NCI-H2171 treated with DMSO at 0.1 percent for 48 hours (cell line): ENCODE results near the gene GPR18.
A peak's percentile ranks its signal among the peaks of the same experiment; 100 is the strongest.
"Not testable (repeated sequence)": the region's sequence is repeated elsewhere in the genome, so short reads cannot be mapped to it uniquely, and the experiment has no call there.

ENCODE experiments used
- DNase-seq: peaks from one replicate; lab custom pipeline; 2025; lab: John Stamatoyannopoulos, UW

The GPR18 gene

DNA sequence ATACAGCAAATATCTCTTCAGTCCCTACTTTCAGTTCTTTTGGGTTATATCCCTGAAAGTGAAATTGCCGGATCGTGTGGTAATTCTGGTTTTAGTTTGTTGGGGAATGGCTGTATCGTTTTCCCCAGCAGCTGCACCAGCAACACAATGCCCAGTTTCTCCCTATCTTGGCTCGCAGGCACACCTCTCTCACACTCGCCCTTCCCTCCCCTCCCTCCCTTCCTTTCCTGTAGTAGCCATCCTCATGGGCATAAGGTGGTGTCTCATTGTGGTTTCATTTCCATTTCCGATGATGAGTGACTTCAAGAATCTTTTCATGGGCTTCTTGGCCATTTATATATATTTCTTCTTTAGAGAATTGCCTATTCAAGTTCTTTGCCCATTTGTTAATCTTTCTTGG is 8.6 kb upstream of the GPR18 start:
- DNase-seq, result no peak

DNA sequence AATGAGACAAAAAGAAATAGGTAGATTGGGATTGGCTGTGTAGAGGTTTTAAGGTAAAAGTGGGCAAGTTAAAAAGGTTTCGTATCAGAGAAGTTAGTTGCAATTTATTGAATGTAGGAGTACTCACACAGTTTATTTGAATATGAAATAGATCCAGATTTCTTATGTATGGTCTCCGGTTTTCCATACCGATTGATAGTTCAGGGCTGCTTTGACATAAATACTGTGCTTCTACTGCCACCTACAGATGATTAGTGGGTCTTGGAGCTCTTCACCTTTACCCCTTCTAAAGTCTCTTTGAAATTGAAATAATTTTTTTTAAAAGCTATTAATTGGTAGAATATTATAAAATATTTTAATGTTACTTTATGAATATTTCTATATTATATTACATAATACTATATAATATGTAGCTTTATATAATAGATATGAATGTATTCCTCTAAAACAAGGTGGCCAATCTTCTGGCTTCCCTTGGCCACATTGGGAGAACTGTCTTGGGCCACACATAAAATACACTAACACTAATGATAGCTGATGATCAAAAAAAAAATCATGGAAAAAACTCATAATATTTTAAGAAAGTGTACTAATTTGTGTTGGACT is 7.7 kb upstream of the GPR18 start:
- DNase-seq, result peak; percentile 64

DNA sequence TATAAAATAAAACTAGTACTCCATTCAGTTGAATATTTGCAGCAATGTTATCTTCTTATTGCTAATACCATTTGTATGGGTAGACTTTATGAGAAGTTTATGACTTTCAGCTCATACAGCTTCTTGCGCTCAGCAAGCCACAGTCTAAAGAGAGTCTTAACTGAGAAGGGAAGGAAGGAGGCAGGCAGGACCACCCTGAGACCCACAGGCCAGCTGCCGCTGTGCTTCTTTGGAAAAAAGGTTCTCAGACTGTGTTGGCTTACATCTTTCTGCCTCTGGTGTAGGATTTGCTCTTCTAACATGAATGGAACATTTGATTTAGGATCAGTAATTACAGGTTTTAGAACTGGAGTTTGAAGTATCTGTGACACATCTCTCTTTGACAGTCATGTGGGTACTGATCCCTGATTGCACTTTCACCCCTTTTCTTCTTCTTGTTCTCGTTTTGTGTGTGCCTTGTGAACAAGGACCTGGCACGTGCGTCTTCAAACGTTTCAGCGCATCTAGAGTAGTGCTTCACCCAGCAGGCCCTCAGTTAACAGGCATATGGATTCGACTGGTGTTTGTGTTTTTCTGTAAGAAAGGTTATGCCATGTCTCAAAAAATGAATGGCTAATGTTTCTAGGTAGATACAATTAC is 7.1 kb upstream of the GPR18 start:
- no peak for DNase-seq

DNA sequence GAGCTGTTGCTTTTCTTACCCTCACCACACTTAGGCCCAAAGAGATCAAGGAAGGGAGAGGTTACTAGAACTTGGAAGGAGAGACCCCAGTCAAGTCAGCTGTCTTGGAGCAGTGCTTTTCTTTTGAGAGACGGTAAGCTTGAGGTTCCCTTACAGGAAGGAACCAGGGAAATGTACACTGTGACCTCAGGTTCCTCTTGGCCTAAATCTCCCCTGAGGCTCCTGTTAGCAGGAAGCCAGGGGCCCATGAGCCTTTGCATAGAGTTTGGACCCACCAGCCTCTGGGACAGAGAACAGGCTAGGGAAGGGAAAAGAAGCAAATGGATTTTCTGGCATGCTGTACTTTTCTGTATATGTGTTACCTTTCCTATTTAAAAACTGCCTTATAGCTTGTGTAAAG is 5.9 kb upstream of the GPR18 start:
- DNase-seq, result no peak

DNA sequence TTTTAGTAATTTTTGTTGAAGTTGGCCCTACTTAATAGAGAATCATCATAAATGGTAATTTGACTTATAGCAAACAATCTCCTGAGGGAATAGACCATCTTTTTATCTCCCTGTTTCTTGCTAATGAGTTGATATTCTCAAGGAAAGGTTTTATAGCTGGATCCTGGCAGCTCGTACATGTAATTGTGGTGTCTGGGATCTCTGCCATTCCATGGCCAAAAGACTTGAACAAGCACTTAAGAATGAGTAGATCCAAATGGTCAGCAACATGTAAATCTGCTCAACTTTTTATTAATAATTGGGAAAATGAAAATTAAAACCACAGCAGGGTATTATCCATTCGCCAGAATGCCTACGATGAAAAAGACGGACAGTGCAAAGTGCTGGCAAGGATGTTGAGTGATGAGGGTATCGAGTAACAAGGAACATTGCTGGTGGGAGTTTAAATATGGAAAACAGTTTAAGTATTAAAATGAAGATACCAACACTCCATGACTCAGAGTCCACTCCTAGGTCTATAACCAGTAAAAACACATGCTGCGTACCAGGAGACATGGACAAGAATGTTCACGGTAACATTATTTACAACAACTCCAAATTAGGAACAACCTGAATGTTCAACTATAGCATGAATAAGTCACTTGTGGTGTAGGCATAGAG is 5.1 kb upstream of the GPR18 start:
- DNase-seq, result no peak

DNA sequence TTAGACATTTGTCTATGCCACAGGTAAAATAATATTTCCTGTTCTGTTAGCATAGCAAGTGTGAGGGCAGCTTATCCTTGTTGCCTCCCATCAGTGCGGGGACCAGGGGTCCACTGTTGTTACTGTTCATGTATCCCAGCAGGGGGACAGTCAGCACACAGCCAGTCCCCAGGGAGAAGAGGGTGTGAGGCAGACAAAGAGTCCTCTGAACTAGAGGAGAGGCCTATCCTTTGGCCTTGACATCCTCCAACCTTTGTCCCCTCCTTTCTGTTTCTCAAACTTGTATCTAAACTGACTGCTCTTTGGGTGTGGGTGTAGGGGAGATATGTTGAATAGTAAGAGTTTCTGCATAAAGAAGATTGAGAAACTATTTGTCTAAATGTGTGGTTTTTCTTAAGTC is 2.9 kb upstream of the GPR18 start:
- DNase-seq, result no peak

DNA sequence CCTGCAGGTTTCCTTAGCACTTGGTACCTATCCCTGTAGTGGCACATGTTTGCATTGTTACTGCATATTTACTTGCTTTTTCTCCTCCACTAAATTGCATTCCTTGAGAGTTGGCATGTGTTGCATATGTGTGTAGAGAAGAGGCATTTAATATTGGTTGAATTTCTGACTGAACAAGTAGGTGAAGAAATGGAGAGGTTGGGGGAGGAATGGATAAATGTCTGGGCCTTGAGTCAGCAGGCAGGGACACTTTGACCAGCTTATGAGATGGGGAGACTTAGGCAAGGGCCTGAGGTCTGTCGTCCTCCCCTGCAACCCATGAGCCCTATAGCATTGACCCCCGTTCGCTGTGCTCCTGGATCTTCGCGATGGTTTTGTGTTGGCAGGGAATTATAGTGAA is 2.0 kb upstream of the GPR18 start:
- DNase-seq, result no peak

DNA sequence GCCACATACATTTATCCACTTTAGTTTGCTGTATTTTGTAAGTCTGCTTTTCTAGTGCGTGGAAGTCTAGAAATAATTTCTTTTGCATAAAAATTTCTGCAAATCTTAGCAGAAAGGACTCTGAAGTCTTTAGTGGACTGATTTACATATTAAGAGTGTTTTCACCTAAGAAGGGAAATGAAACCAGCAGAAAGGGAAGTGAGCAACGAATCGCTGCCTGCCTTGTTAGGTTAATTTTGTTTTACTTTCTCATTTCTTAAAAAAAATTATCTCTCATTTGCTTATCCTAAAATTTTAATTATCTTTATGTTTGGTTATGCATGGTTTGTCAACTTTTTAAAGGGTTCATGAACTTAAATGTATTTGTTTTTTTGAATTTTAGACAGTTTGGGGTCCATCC is 767 bp upstream of the GPR18 start:
- no peak for DNase-seq

DNA sequence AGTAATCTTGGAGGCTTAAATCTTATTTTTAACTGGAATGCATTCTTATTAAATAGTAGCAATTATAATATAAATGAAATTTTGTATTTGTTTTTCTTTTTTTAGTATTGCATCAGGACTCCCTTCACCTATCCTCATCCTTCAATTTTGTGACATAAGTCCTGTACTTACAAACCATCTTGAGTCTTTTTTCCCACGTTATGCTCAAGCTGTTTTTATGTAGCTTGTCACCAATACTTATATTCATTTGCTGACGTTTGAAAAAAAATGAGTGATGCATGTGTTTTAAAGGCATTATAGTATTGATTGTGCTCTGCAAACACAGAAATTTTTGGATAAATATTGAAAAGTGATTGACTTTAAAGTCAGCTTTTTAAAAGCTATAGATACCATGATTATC is 888 bp downstream of the GPR18 start:
- no peak for DNase-seq

DNA sequence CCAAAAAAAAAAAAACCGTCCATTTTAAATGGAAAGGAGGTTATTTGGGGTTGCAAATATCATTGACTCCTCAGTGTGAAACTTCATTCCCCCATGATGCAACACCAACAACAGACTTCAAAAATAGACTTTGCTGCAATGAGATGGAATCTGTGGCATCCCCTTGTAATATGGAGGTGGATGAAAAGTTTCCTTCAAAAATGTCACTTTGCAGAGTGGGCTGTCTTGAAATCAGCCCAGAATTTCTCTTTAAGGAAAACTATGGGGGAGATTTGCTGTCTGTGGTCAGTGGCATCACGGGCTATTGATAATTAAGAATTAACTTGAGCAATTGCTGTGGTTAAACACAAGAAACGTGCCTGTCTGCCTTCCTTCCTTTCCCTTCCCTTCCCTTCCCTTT is 1.5 kb downstream of the GPR18 start:
- DNase-seq, result no peak

DNA sequence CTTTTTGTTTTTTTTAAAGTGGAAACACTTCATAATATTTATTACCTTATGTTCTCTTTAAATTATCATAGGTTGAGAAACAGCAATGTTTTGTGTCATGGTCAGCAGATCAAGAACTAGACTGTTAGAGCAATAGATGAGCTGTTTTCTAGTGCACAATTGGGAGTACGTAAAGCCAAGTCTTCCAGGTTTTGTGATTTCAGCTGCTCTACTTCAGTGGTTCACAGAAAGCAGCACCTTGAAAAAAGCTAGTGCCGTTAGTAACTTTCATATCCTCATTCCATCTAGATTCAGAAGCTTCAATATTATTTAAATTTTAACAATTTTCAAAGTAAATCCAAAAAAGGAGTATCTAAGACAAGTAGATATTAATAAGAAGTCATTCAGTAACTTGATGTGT is 1.9 kb downstream of the GPR18 start:
- DNase-seq, result no peak

DNA sequence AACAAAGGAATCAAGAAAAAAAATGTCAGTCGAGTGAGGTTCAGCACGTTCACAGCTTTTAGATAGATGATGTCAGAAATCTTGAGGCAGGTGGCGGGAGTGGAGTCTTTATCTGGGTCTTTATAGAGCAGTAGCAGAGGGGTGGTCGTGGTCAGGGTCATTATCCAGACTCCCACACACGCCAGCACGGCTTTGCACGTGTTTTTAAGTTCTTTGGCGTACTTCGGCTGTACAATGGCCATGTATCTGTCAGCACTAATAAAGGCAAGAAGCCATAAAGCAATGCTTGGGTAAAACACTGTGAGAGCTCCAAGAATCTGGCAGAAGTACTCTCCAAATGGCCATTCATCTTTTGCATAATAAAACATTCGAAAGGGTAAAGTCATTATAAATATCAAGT is 2.9 kb downstream of the GPR18 start:
- DNase-seq, result no peak

DNA sequence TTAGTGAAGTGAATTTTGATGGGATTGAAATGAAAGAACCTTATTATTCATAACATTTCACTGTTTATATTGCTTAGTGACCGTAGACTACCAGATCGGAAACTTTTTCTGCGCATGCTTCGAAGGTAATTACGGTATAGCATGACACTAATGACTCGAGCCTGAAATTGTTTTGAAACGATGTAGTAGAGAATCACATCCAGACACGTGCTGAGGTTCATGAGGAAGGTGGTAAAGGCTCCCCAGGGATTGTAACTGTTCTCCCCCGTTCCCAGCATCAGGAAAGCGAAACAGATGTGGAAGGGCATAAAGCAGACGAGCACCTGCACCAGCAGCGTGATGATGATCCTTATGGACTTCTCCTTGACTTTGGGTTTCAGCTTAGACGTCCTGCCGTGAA is 3.3 kb downstream of the GPR18 start:
- DNase-seq, result no peak

DNA sequence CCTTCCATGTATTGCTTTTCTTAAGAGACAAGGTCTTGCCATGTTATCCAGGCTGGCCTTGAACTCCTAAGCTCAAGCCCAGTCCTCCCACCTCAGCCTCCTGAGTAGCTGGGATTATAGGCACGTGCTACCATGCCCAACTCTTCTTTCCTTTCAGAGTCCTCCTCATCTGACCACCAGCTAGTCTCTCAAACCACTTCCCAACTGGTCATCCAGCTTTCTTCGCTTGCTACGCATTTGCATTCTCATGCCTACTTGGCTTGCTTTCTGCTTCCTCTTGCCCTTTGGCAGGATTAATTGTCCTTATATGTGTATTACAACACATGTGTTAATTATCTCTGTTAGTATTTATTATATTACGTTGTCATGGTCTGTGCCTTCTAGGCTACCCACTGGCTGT is 6.3 kb downstream of the GPR18 start:
- no peak for DNase-seq

DNA sequence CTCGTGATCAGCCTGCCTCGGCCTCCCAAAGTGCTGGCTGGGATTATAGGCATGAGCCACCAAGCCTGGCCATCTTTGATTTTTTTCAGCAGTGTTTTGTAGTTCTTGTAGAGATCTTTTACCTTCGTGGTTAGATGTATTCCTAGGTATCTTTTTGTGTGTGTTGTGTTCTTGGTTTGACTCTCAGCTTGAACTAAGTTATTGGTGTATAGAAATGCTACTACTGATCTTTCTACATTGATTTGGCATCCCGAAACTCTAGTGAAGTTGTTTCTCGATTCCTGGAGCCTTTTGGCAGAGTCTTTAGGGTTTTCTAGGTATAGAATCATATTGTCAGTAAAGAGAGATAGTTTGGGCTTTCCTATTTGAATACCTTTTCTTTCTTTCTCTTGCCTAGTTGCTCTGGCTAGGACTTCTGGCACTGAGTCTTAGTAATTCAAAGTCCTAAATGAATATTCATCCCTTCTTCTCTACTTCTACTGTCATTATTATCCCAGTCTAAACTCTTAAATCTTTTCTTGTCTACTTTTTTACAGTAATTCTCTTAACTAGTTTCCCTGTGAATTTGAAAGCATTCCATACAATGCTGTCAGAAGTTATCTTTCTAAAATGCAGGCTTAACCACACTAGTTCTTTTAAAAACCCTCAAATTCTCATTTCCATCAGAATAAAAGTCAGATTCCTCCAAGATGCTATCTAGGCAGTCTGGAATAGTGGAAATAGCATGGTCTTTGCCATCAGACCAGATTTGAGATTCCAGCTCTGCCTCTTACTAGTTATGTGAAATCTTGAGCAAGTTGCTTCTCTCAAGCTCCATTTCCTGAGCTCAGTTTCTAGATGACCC is 7.0 kb downstream of the GPR18 start:
- DNase-seq, result no peak

DNA sequence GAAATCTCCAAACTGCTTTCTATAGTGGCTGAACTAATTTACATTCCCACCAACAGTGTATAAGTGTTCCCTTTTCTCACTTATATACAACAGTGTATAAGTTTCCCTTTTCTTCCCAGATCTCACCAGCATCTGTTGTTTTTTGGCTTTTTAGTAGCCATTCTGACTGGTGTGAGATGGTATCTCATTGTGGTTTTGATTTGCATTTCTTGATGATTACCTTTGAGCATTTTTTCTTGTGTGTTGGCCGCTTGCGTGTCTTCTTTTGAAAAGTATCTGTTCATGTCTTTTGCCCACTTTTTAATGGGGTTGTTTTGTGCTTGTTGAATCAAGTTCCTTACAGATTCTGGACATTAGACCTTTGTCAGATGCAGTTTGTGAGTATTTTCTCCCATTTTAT is 8.6 kb downstream of the GPR18 start:
- not testable (repeated sequence) for DNase-seq

DNA sequence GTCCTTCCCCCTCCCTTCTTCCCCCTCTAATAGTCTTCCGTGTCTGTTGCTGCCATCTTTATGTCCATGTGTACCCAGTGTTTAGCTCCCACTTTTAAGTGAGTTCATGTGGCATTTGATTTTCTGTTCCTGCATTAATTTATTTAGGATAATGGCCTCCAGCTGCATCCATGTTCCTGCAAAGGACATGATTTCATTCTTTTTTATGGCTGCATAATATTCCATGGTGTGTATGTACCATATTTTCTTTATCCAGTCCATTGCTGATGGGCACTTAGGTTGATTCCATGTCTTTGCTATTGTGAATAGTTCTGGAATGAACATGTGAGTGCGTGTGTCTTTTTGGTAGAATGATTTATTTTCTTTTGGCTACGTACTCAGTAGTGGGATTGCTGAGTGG is 9.0 kb downstream of the GPR18 start:
- not testable (repeated sequence) for DNase-seq

DNA sequence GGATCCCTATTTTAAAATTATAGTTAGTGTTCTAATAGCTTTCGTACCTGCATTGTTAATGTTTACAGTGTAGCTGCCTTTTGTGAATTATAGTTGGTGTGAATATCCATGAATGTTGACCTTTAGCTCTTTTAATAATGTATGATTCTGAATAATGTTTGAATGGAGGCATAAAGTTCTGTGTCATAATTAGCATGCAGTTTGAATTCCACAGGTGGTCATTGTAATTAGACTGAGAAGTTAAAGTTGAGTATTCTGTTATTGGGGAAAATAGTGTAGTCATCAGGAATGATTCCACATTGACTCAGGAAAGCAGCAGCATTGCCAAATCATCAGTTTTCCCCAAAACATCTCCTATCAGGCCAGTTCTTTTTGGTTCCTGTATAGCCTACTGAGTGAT is 12.1 kb downstream of the GPR18 start:
- no peak for DNase-seq

DNA sequence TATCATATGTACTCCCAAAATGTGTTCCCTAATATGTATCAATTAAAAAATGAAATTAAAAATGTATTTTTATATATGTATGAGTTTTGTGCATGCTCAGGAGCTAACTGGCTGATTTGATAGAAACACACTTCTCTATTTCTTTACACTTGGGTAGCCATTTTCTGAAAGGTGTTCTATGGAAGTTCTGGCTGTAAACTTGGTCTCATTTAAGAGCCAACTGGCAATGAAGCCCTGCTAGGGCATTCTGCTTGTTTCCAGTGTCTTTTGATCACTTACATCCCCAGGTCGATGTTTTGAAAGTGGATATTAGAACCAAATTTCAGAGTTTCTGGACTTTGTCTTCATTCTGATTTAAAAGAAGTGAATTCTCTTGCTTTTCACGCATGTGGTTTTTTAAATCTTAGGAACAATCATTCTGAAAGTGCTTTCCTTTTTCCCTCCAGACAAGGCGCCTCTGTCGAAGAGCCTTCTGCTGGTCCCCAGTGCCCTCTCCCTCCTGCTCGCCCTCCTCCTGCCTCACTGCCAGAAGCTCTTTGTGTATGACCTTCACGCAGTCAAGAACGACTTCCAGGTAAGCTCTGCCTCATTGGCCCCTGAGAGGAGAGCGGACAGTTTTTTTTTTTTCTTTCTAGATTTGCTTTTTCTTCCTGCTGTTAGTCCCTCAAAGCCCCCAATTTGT is 20.1 kb downstream of the GPR18 start:
- no peak for DNase-seq

DNA sequence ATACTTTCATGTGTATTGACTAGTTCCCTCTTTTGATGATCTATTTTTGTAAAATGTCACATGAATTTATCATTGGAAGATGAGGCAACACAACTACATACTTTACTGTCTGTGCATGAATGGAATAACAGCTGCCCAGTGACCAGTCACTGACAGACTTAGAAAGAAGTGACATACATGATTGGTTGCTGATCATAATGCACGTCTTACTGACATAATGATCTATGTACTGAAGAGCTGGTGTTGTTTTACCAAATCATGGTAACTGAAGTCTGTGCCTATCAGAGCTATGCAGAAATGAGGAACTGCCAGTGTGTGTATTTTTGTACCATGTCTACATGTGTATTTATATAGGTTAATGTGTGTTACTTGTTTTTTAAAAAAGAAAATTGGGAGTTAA is 26.5 kb downstream of the GPR18 start:
- DNase-seq, result no peak

DNA sequence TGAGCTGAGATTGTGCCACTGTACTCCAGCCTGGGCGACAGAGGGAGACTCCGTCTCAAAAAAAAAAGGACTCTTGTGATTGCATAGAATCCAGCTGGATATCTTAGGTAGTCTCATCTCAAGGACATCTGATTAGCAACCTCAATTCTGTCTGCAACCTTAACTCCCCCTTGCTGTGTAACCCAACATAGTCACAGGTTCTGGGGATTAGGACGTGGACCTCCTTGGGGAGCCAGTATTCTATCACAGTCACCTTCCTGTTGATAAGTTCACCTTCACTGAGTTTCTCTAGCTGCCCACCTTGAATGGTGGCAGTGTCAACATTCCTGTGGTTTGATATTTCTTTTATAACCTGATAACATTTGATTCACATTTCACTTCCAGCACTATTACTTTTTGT is 27.2 kb downstream of the GPR18 start:
- DNase-seq, result no peak

DNA sequence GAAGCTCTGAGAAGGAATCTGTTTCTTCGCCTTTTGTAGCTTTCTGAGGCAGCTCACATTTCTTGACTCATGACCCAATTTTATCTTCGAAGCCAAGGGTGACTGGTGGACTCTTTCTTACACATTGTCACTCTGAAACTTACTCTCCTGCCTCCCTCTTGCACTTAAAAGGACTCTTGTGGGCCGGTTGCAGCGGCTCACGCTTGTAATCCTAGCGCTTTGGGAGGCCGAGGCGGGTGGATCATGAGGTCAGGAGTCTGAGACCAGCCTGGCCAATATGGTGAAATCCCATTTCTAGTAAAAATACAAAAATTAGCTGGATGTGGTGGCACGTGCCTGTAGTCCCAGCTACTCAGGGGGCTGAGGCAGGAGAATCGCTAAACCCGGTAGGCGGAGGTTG is 27.6 kb downstream of the GPR18 start:
- not testable (repeated sequence) for DNase-seq
